ENCODE data around the gene LRRC36.
A peak's percentile ranks its signal among the peaks of the same experiment; 100 is the strongest.

The LRRC36 gene, protein sequence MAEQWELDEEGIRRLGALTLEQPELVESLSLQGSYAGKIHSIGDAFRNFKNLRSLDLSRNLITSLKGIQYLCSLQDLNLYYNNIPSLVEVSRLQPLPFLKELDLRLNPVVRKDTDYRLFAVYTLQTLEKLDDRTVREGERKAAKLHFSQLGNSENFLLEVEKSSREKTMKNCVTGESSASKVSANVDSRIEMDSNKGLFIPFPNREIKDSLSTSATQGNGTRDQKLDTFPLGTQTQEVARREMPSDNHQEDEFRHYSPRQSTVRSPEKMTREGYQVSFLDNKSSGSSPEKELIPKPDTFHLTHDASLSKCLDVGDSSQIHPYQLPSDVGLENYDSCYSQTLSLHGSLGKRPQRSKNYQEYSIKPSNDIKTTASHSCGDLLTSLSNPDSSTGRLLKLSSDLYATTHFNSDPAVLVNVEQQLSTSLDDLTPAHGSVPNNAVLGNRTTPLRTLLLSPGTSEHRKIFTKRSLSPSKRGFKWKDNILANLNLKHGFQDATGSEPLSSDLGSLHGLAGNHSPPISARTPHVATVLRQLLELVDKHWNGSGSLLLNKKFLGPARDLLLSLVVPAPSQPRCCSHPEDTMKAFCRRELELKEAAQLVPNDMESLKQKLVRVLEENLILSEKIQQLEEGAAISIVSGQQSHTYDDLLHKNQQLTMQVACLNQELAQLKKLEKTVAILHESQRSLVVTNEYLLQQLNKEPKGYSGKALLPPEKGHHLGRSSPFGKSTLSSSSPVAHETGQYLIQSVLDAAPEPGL

DNA sequence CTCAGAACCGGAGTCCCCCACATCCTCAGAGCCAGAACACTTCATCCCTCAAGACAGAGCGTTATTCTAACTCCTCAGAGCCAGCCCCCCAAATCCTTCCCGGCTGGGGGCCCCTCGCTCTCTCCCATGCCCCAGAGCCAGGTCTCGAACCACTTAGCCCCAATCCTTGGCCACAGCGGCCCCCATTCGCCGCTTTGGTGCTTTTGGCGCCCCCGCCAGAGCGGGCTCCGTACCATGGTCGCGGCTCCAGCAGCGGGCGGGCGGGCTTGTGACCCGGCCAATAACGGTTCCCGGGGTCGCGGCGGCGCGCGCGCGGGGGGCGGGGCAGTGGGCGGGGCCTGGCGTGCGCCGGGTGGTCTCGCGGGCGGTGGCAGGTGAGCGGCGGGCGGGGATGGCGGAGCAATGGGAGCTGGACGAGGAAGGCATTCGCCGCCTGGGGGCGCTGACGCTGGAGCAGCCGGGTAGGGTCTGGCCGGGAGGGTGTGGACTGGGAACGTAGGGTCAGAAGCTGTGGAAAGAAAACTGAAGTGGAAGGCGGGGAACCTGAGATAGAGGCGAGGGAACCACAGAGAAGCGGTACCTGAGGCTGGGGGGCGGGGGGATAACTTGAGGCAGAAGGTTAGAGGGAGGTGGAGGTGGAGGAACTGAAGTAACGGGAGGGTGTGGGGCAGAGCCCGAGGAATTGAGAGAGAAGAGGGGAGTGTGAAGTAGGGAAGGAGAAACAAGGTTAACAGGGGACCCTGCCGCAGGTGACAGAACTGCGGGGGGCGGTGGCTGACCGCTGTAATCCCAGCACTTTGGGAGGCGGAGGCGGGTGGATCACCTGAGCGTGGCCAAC, at the start of gene LRRC36, which contains the start of gene KCTD19:
Gene LRRC36 (plus strand): TSS at position 344 of the 838 bp plus-strand sequence. CDS start 48 bp downstream, at position 392.
Gene KCTD19 (minus strand): TSS at position 270 of the 838 bp plus-strand sequence. CDS start 34 bp downstream, at position 236.
- peak in 1 of 2 donors; percentile 34 for DNase-seq

DNA sequence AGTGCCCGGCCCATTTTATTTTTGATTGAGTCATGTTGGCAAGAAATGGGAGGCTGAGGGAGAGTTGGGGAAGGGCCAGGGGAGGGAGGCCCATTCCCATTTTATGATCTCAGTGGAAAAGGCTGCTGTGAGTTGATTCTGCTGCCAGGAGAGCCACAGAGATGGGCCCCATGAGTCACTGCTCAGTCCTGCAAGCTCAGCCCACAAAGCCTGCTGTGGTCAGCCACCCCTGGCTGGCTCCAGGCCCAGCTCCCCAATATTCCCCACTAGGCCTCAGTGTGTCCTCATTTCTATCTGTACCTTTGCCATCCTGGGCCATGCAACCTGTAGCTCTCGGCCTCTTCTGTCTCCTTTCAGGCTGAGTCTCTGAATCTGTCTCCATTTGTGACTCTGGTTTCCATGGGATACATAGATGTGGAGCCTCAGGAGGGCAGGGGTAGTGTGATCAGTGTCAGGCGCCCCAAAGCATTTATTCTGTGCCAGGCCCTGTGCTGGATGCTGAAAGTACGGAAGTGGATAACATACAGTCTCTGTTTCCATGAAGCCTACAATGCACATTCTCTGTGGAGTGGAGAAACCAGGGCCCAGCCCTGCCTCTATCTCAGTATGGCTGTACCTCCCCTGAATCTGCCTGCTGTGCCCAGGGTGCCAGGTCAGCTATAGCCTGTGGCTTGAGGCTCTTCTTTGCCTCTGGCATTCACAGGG, 49.2 kb upstream of the LRRC36 start:
- peak; percentile 12 to 52 for DNase-seq

DNA sequence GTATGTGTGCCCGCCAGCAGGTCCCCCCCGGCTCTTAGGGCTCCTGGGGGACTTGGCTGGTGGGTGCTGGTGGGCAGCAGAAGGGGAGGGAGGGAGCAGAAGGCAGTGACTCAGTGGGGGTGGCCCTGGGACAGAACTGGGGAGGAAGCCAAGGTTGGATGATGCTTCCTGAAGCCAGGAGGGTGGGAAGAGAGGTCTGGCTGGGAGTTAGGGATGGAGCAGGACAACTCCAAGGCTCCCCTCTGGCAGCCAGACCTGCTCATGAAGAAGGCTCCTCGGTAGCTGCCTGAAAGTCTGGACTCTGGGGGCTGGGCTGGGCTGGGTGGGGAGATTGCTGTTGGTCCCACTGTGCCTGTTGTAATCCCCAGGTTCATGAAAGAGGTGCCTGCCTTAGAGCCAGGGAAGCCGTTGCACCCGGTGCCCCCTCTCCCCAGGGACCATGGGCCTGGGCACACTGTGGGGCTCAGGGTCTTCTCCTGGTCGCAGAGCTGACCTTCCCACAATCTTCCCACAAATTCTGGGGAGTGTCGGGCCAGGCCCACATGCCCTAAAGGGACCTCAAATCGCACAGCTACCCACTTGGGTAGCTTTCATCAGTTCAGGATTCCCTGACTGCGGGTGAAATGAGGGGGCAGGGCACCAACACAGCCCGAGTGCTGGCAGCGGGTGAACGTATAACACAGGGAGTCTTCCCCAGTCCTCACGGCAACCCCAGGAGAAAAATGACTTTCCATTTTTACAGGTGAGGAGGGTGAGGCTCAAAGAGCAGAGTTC, 48.4 kb upstream of the LRRC36 start:
- peak in 1 of 2 donors; percentile 24 for DNase-seq

DNA sequence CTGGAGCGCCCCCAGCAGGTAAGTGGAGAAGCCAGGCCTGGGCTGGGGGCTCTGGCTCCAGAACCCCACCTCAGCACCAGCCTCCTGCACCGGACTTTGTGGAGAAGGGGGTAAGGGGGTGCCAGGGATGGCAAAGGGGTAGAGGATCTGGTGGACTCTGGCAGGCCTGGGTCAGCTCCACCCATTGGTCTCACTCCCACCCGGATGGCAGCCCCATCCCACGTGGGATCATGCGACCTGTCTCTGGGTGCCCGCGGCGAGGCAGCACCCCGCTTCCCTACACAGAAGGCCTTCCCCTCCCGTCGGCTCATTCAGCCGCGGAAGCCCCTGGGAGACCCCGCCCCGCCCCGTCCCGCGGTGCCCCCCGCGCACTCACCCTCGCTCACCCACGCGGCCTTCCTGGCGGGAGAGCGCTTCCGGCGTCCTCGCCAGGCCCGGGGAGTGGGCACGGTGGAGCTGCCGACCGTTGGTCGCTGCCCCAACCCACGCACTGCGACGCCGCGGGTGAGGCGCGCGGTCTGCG, 47.8 kb upstream of the LRRC36 start:
- peak; percentile 15 to 64 for DNase-seq

DNA sequence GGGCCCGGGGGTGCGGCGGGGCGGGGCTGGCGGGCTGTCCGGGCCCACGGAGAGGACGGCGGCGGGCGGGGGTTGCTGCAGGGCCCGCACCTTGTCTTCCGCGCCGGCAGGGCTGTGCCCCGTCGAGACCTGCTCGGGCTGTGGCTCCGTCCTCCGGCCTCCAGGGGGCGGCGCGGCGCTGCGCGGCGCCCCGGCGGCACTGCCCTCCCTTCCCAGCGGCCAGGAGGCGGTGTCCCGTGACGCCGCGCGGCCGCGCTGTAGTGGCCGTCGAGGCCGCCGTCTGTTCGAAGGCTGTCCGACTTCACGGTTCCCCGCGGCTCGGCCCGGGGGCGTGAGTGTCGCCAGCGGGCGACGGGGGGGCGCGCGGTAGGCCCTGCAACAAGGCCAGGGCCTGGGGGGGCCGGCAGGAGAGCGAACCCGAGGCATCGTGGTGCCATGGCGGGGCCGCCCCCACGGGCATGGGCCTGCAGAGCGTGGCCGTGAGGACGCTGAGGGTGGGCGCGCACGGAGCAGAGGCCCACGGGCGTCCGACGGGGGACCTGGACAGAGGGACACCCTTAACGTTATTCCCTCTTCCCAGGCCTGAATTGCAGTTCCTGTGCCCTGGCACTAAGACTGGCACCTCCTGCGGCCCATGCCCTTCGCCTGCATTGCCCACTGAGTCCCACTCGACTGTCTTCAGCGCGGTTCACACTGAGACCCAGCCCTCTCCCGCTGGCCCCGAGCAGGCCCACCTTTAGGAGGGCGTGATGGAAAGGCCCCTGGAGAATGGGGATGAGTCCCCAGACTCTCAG, 47.1 kb upstream of the LRRC36 start, which contains the start of gene PLEKHG4:
Gene PLEKHG4 (plus strand): TSS at position 237 of the 794 bp plus-strand sequence. CDS start 513 bp downstream, at position 750.
- DNase-seq = peak; percentile 63 to 74

DNA sequence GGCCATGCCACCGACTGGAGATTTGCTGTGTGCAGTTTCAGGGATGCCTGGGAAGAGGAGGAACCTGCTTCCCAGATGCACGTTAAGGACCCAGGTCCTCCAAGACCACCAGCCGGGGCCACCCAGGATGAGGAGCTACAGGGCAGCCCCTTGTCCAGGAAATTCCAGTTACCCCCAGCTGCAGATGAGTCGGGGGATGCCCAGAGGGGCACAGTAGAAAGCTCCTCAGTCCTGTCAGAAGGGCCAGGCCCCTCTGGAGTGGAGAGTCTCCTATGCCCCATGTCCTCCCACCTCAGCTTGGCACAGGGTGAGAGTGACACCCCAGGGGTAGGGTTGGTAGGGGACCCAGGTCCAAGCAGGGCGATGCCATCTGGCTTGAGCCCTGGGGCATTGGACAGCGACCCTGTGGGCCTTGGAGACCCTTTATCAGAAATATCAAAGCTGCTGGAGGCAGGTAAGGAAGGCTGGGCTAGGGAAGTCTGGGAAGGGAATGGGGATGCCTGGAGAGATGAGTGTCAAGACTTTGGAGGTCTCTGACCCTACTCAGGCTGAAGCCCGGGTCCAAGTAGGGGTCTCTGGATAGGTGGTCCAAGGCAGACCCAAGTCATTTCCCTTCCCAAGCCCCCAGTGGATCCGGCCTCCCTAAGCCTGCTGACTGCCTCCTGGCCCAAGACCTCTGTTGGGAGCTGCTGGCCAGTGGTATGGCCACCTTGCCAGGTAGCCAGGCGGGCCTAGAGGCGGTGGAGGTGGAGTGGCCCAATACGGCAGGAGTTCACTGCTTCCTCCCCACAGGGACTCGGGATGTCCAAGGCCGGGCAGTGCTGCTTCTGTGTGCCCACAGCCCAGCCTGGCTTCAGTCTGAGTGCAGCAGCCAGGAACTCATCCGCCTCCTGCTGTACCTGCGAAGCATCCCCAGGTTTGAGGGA, 46.3 kb upstream of the LRRC36 start:
- no peak for DNase-seq

DNA sequence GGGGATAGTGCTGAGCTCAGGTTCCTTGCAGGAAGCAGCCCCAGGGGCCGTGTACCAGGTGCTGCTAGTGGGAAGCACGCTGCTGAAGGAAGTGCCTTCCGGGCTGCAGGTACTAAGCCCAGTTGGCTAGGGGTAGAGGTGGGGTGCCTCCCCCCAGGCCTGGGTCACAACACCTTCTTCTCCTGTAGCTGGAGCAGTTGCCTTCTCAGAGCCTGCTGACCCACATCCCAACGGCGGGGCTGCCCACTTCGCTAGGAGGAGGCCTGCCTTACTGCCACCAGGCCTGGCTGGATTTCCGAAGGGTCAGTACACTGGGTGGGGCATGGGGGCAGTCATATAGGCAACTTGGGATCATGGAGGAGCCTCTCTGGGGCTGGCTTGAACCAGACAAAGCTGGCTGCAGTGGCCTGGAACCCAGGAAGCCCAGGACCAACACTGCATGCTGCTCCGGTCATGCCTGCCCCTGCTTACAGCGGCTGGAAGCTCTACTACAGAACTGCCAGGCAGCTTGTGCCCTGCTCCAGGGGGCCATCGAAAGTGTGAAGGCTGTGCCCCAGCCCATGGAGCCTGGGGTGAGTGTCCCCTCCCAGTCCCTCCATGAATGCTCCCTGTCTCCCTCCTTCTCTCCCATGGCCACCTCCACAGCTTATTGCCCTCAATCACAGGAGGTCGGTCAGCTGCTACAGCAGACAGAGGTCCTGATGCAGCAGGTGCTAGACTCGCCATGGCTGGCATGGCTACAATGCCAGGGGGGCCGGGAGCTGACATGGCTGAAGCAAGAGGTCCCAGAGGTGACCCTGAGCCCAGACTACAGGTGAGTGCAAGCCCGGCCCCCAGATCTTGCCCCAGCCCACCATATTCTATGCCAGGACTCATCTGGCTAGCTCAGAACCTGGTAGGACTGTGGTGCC, 44.8 kb upstream of the LRRC36 start:
- no peak for DNase-seq

DNA sequence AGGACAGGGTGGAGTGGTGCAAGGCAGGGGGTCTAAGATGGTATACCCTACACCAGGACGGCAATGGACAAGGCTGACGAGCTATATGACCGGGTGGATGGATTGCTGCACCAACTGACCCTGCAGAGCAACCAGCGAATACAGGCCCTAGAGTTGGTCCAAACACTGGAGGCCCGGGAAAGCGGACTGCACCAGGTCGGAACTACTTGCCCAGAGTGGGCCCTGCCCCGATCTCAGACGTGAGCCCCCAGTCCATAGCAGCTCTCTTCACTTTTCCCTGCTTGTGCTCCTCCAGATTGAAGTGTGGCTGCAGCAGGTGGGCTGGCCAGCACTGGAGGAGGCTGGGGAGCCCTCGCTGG, 44.2 kb upstream of the LRRC36 start:
- no peak for DNase-seq

DNA sequence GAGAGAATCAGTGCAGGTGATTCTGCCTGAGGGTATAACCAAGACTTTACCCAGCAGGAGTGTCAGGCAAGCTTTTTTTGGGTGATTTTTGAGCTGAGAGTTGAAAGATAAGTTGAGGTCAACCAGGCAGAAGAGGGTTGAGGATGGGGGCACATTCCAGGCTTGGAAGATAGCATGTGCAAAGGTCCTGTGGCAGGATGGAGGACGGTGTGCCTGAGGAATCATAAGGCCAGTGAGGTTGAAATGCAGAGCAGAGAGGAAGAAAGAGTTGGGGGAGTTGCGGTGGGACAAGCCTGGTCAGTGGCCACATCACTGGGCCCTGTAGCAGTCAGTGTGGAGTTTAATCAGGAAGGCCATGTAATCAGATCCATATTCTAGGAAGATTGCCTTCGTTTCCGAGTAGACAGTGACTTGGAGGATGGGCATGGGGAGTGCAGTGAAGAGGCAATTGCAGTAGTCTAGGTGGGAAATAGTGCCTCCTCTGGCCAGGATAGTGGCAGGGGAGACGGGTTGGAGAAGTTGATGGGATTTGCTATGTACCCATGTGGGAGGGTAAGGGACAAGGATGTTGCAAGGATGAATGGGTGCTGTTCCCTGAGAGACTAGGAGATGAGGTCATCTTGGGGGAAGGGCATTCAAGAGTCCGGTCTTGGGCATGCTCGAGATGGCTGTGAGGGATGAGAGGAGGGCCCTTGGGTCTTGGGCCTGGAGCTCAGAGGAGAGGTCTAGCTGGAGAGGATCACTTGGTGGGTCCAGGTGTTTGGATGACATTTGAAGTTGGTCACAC, 43.4 kb upstream of the LRRC36 start:
- peak; percentile 43 to 76 for DNase-seq

DNA sequence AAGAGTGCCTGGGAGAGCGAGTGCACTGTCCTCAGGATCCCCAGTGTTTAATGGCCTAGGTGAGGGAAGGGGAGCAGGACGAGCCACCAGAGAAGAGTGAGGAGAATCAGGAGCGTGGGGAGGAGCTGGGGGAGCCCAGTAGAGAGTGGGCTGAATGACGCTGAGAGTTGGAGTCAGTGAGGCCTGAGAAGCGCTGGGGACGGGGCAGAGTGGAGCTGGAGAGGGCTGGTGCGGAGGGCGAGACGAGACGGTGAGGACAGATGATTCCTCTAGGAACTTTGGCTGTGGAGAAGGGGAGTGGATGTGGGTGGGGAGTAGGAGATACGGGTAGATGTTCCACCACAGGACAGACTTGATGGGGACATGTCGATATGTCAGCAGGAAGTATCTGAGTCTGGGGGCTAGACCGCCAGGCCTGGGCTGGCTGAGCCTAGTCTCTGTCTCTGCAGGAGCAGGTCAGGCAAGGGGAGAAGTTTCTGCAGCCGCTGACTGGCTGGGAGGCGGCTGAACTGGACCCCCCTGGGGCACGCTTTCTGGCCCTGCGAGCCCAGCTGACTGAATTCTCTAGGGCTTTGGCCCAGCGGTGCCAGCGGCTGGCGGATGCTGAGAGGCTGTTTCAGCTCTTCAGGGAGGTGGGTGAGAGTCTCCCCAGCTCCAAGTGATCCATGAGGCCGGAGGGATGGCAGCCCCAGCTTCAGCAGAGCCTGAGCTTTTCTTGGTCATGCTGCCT, 42.6 kb upstream of the LRRC36 start:
- DNase-seq = no peak

DNA sequence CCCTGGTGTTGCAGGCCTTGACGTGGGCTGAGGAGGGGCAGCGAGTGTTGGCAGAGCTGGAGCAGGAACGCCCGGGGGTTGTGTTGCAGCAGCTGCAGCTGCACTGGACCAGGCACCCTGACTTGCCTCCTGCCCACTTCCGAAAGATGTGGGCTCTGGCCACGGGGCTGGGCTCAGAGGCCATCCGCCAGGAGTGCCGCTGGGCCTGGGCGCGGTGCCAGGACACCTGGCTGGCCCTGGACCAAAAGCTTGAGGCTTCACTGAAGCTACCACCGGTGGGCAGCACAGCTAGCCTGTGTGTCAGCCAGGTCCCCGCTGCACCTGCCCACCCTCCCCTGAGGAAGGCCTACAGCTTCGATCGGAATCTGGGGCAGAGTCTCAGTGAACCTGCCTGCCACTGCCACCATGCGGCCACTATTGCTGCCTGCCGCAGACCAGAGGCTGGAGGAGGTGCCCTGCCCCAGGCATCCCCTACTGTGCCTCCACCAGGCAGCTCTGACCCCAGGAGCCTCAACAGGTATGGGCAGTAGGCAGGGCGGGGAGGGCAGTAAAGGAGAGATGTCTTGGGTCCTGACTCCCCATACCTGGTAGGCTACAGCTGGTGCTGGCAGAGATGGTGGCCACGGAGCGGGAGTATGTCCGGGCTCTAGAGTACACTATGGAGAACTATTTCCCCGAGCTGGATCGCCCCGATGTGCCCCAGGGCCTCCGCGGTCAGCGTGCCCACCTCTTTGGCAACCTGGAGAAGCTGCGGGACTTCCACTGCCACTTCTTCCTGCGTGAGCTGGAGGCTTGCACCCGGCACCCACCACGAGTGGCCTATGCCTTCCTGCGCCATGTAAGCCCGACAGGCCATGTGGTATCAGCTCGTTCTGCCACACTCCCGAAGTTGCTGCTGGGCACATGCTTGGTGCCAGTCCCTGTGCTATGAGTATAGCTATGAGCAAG, 41.6 kb upstream of the LRRC36 start:
- DNase-seq = no peak

DNA sequence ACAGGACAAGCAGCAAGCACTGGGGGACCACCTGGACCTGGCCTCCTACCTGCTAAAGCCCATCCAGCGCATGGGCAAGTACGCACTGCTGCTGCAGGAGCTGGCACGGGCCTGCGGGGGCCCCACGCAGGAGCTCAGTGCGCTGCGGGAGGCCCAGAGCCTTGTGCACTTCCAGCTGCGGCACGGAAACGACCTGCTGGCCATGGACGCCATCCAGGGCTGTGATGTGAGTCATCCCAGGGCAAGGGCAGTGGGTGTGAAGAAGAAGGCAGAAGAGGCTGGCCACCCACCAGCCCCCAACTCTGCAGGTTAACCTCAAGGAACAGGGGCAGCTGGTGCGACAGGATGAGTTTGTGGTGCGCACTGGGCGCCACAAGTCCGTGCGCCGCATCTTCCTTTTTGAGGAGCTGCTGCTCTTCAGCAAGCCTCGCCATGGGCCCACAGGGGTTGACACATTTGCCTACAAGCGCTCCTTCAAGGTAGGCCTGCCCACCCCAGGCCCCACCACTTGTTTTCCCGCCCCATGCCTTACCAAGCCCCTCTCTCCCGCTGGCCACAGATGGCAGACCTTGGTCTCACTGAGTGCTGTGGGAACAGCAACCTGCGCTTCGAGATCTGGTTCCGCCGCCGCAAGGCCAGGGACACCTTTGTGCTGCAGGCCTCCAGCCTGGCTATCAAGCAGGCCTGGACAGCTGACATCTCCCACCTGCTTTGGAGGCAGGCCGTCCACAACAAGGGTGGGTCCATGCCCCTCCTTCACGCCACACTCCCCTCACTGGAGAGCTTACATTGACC, 40.0 kb upstream of the LRRC36 start:
- no peak for DNase-seq

DNA sequence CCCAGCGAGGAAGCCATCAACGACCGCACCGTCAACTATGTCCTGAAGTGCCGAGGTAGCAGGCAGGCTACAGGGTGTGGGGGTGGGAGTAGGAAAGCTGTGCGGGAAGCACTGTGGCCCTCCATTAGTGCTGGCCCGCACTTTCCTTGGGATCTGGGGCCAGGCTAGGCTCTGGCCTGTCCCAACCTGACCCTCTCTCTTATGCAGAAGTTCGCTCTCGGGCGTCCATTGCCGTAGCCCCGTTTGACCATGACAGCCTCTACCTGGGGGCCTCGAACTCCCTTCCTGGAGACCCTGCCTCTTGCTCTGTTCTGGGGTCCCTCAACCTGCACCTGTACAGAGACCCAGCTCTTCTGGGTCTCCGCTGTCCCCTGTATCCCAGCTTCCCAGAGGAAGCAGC, 38.7 kb upstream of the LRRC36 start:
- DNase-seq = no peak

DNA sequence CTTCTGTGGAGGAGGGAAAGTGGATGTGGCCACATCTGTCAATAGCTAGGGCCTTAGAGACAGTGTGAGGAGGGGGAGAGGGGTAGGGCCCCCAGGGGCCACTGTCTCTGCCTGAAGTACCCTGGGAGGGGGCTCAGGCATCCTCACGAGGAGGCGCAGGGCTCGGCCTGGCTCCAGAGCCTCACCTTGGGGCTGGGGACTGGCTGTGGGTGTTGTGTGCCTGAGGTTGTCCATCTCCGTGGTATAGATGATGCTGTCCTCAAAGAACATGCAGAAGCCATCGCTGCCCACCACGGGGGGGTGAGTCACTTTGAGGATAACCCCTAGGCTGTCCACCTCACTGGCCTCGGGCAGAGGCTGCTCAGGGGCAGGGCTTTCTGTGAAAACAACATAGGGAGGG, 35.2 kb upstream of the LRRC36 start:
- DNase-seq = no peak

Data from inflammatory macrophage treated with lipopolysaccharide for 1 hour (primary cell).